Hepatocyte (in vitro differentiated cells): ENCODE results near the gene HCK.

Experiments
- CTCF ChIP-seq: fragments of 200-600 bp; sonication (generic); IDR thresholded peaks from 2 replicates; pipeline ENCODE4 v1.5.1; 2016; ENCODE audit warnings: antibody characterized with exemption, mild to moderate bottlenecking; ENCODE audit not compliant: poor library complexity
- EZH2phosphoT487 ChIP-seq: fragments of 200-600 bp; sonication (generic); IDR thresholded peaks from one replicate; pipeline ENCODE4 v1.6.1; 2018; ENCODE audit warnings: antibody characterized with exemption, mild to moderate bottlenecking, low read depth, moderate library complexity; ENCODE audit not compliant: unreplicated experiment, severe bottlenecking

DNA sequence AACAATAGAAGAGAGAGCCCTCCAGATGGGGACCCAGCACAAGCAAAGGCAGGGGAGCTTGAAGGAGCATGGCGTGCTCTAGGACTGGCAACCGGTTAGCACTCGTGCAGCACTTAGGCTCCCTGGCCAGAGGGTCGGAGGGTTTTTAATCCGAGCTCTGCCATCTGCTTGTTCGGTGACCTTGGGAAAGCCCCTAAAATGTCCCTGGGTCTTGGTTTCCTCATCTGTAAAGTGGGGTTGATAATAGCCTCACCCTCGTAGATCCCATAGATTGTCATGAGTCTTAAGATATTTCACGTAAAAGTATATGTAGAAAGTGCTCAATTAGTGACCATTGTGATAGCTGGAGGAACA is 16.6 kb upstream of the HCK start:
- TF ChIP-seq EZH2phosphoT487 (no peak), CTCF (no peak)
